Central memory CD8-positive, alpha-beta T cell (primary cell): Measurements from ENCODE around the gene CNTFR.

ENCODE experiments used
- ATAC-seq: fragments of 150-1000 bp; cut with Tn5 transposase; replicated peaks from 2 replicates; pipeline ENCODE4 v1.10.0; 2022; ENCODE audit warnings: mild to moderate bottlenecking, moderate FRiP score, moderate number of reproducible peaks; ENCODE audit not compliant: poor library complexity, severe bottlenecking; ENCODE audit errors: extremely low read depth
- DNase-seq, 2 donors: peaks; one replicate each; pipeline ENCODE4 v3.0.0; 2021; ENCODE audit warnings: low spot score in 2 of 2
- H3K27ac Mint-ChIP-seq: one replicate; pipeline ENCODE4 v1.8.0; 2022; ENCODE audit warnings: low read depth, mild to moderate bottlenecking, moderate library complexity, mixed read lengths
- H3K27me3 Mint-ChIP-seq: one replicate; pipeline ENCODE4 v1.8.0; 2022; ENCODE audit warnings: mixed read lengths
- H3K36me3 Mint-ChIP-seq: one replicate; pipeline ENCODE4 v1.8.0; 2022; ENCODE audit warnings: mild to moderate bottlenecking, moderate library complexity, mixed read lengths; ENCODE audit not compliant: insufficient read depth
- H3K4me1 Mint-ChIP-seq: one replicate; pipeline ENCODE4 v1.8.0; 2022; ENCODE audit warnings: mixed read lengths
- H3K4me3 Mint-ChIP-seq: one replicate; pipeline ENCODE4 v1.8.0; 2022; ENCODE audit warnings: mild to moderate bottlenecking, moderate library complexity, mixed read lengths
- H3K9me3 Mint-ChIP-seq: one replicate; pipeline ENCODE4 v1.8.0; 2022; ENCODE audit warnings: mixed read lengths

The CNTFR gene

GRCh38 chr9:34506623-34507022 is 82.9 kb downstream of the CNTFR start:
- ATAC-seq (no peak), DNase-seq (no peak)
- no peaks in the 10 kb centered on the region for H3K4me1 Mint-ChIP-seq
- H3K27ac Mint-ChIP-seq, result no peak overlapping the region
- peaks cover 26% of the 10 kb centered on the region for H3K27me3 Mint-ChIP-seq
- H3K36me3 Mint-ChIP-seq, result peaks cover 4% of the 10 kb centered on the region
- no peaks in the 10 kb centered on the region for H3K9me3 Mint-ChIP-seq
- H3K4me3 Mint-ChIP-seq, result no peak overlapping the region

GRCh38 chr9:34505370-34506120 is 84.0 kb downstream of the CNTFR start:
- Mint-ChIP-seq H3K27ac (no peak overlapping the region), H3K4me3 (no peak overlapping the region), H3K9me3 (no peaks in the 10 kb centered on the region), H3K27me3 (peaks cover 26% of the 10 kb centered on the region), H3K4me1 (no peaks in the 10 kb centered on the region), H3K36me3 (peaks cover 4% of the 10 kb centered on the region)
- no peak for DNase-seq
- no peak for ATAC-seq

- H3K9me3 Mint-ChIP-seq, result no peaks in the 10 kb centered on the region
- H3K4me3 Mint-ChIP-seq, result no peak overlapping the region
- ATAC-seq (no peak), DNase-seq (no peak)
- peaks cover 1% of the 10 kb centered on the region for H3K36me3 Mint-ChIP-seq
- H3K4me1 Mint-ChIP-seq, result no peaks in the 10 kb centered on the region
- H3K27ac Mint-ChIP-seq, result no peak overlapping the region
- H3K27me3 Mint-ChIP-seq, result peaks cover 34% of the 10 kb centered on the region
Measured at GRCh38 chr9:34503406-34503805, 86.1 kb downstream of the CNTFR start.

GRCh38 chr9:34502891-34503290 is 86.6 kb downstream of the CNTFR start:
- Mint-ChIP-seq H3K27ac (no peak overlapping the region), H3K9me3 (no peaks in the 10 kb centered on the region), H3K27me3 (peaks cover 34% of the 10 kb centered on the region), H3K4me1 (no peaks in the 10 kb centered on the region), H3K36me3 (peaks cover 1% of the 10 kb centered on the region), H3K4me3 (no peak overlapping the region)
- DNase-seq (no peak), ATAC-seq (no peak)

- Mint-ChIP-seq H3K4me3 (no peak overlapping the region), H3K4me1 (no peaks in the 10 kb centered on the region), H3K36me3 (peaks cover 1% of the 10 kb centered on the region), H3K9me3 (no peaks in the 10 kb centered on the region), H3K27me3 (peaks cover 34% of the 10 kb centered on the region), H3K27ac (no peak overlapping the region)
- DNase-seq (no peak), ATAC-seq (no peak)
Measured at GRCh38 chr9:34502471-34502870, 87.1 kb downstream of the CNTFR start.

- no peak overlapping the region for H3K4me3 Mint-ChIP-seq
- ATAC-seq (no peak), DNase-seq (no peak)
- H3K27ac Mint-ChIP-seq, result no peak overlapping the region
- peaks cover 1% of the 10 kb centered on the region for H3K36me3 Mint-ChIP-seq
- H3K27me3 Mint-ChIP-seq, result peaks cover 34% of the 10 kb centered on the region
- H3K9me3 Mint-ChIP-seq, result no peaks in the 10 kb centered on the region
- H3K4me1 Mint-ChIP-seq, result no peaks in the 10 kb centered on the region
Measured at GRCh38 chr9:34501889-34502425, 87.6 kb downstream of the CNTFR start.
